ENCODE results near the gene PDE1C.
"Not testable (repeated sequence)": the region's sequence is repeated elsewhere in the genome, so short reads cannot be mapped to it uniquely, and the experiment has no call there.

Gene PDE1C

DNA sequence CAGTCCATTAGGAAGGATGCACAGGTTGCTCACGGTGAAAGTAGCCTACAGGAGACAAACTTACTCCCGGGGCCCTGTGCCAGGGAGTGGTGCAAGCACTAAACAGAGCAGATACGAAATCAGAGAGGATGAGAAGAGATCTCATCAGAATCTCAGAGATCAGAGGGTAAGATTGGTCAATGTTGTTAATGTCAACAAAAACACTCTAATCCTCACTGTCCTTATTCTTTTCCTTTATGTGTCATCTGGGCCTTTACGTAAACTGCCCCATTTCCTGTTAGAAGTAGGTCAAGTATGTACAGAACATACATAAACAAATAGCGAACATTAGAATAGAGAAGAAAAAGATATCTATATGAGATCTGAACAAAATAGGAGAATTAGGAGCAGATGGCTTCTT lies 220.1 kb downstream of the PDE1C start:
- no peak for DNase-seq (ENCODE audit: low read depth in 2 of 2)

DNA sequence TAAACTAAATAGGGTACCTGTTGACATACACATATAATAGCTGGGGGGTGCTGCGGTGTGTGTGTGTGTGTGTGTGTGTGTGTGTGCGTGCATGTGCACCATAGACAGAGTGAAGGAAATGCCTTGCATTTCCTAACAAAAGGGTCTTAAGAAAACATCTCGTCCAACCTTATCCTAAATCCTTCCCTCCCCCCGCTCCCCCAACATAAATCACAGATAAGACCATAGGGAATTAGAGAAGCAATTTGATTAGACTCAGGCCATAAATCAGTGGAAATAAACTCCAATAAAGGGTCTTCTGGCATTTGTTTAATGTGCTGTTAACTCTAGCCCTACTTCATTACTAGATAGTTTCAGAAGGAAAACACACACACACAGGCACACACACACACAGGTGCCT lies 234.7 kb downstream of the PDE1C start:
- DNase-seq (ENCODE audit: low read depth in 2 of 2) = no peak

DNA sequence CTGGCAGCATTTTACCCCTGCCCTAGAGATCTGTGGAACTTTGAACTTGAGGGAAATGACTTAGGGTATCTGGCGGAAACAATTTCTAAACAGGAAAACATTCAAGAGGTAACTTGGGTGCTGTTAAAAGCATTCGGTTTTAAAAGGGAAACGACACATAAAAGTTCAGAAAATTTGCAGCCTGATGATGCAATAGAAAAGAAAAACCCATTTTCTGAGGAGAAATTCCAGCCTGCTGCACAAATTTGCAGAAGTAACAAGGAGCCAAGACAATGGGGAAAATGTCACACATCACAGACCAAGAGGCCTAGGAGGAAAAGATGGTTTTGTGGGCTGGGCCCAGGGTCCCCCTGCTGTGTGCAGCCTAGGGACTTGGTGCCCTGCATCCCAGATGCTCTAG lies 236.6 kb downstream of the PDE1C start:
- DNase-seq (ENCODE audit: low read depth in 2 of 2) = not testable (repeated sequence)

DNA sequence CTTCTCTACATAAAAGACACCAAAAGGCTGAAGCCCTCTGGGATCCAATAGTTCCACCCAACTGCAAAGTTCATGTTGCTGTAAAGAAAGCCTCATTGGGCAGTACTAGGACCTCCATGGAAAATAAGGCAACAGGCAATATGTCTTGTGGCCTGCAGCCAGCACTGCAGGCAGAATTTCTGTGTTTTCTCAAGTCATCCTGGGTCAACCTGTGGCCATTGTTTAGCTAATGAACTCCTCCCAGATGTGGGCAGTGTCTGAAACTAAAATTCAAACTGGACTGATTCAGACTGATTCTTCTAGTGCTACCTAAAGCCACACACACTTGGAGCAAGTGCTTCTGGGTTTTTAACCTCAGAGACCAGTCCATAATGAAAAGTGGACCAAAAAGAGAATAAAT lies 241.7 kb downstream of the PDE1C start:
- DNase-seq (ENCODE audit: low read depth in 2 of 2) = no peak

DNA sequence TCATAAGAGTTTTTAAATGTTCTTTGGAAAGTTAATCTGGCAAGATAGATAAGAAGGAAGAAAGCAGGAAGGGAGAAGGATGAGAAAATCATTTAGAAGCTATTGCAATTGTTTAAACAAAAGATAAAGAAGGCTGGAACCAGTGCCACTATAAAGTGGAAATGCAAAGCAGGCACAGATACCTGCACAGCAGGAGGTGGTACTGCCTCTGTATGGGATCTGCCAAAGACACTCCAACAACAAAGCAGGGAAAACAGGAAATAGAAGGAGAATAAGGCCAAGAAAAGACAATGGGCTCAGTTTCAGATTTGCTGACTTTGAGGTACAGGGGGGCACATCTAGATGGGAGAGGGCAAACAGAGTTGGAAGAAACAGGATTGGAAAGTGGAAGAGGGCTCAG lies 244.6 kb downstream of the PDE1C start:
- DNase-seq (ENCODE audit: low read depth in 2 of 2) = no peak

DNA sequence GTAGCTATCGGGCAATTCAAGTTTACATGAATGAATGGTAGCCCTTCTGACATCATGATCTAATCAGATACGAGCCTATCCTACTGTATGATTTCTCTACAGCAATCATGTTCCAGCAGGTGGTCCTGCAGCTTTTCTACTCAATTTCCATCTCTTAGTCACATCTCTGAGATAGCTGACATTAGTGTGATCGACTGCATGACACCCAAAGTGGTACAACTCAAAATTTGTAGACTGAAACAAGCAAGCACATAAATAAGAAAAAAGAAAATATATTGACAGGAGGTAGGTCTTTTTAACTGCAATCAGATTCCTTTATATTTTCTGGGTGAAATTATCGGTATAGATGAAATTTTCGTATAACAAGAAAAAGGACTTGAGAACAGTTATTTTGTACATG lies 251.2 kb downstream of the PDE1C start:
- no peak for DNase-seq (ENCODE audit: low read depth in 2 of 2)

DNA sequence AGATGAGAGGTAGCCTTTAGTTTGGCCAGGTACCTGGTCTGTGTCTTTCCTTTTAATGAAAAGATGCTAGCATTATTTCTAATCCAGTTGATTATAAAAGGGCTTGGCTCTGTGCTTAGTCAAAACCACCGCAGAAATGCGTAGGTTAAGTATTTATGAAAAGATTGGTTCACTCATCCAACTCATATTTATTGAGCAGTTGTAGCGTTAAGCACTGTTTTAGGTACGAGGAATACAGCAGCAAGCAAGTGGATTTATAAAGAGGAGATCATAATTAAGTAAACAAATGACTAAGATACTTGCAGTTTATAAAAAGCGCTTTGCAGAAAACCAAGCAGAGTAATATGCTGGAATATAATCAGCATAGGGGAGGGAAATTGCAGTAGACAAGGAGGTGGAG lies 253.4 kb downstream of the PDE1C start:
- DNase-seq (ENCODE audit: low read depth in 2 of 2) = no peak

DNA sequence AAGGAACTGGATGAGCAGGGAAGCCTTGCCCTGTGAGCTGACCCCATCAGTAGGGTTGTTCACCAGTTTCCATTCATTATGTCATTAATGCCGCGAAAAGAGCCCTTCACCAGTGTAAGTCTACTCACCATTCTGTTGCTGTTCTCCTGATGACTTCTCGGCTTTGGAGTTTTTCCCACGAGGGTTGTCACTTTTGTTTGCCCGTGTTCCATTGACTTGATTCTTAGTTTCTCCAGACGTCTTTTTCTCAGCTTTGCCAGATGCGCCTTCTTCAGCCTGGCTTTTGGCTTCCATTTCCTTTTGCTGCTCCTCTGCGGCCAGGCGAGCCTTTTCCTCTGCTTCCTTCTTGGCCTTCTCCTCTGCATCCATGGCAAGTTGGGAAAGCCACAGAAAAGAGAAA lies 254.4 kb downstream of the PDE1C start:
- no peak for DNase-seq (ENCODE audit: low read depth in 2 of 2)

DNA sequence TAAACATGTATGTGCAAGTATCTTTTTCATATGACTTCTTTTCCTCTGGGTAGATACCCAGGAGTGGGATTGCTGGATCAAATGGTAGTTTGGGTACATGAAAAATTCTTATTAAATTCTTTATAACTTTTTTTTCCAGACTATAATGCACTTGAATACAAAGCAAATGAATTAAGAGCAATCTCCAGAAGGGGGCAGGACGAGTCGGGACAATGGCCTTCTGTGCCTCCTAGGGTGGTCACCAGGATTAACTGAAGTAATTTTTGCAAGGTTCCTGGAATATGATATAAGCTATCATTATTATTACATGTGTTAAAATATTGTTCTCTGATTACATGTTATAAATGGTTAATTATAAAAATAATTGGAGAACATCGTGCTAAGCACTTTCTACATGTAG lies 256.0 kb downstream of the PDE1C start:
- DNase-seq (ENCODE audit: low read depth in 2 of 2) = no peak

DNA sequence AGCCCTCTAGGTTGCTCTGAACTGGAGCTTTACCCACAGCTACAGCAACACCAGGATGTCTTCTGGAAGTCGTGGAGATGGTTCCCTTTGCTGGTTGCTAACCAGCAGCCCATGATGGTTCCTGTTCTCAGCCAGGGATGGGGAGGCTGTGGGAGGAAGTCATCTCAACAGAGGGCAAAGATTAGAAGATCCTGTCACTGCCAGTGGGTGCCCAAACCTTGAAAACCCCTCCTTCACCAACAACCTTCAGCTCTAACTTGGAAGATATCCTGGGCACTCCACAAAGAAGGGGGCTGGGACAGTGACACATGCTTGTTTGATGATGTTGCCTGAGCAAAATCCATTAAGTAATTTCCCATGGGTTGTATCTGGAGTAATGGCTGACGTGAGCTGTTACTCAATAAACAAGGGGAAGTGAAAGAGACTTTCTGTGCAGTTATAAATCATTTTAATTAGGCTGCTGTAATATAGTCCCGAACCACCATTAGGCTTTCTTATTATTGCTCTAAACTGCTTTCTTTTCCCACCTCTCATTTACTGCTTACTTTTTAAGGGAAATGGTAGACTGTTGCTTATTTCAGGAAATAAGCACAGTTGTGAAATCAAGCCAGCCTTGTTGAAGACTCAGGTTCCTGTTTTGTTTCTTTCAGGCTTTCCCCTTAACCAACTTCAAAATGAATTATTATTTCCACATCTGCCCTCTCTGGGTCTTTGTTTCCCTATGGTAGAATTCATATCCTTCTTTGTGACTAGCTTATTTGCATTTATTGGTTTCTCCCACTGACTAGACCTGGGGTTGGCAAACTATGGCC lies 258.4 kb downstream of the PDE1C start:
- no peak for DNase-seq (ENCODE audit: low read depth in 2 of 2)

DNA sequence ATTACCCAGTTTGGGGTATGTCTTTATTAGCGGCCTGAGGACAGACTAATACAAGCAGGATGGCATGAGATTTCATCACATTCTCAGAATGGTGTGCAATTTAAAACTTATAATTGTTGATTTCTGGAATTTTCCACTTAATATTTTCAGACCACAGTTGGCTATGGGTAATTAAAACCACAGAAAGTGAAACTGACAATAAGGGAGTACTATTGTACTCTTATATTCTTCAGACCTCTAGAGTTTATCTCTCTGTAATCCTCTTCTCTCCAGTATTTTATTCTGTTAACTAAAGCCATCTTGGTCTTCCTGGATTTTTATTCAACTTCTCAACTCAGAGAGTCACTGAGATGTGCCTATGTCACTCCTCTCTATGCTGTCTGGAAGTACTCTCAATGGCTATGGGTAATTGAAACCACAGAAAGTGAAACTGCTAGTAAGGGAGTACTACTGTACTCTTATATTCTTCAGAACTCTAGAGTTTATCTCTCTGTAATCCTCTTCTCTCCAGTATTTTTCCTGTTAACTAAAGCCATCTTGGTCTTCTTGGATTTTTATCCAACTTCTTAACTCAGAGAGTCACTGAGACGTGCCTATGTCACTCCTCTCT lies 264.9 kb downstream of the PDE1C start:
- no peak for DNase-seq (ENCODE audit: low read depth in 2 of 2)

DNA sequence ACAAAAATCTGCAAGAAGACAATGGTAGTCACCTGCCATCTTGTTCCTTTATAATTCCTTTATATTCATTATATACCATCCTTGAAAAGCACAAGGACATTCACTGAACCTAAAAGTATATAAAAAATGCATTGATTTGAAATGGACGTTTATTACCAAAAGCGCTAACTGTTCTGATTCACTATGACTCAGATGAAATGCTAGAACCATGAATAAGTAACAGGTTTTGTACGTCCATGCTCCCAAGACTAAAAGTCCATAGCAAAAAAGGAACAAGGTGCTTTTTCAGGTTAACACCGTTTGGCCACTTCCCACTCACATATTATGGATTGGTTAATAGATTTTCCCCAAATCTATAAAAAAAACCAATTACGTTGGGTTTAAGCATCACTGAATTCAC lies 273.8 kb downstream of the PDE1C start:
- DNase-seq (ENCODE audit: low read depth in 2 of 2) = no peak

DNA sequence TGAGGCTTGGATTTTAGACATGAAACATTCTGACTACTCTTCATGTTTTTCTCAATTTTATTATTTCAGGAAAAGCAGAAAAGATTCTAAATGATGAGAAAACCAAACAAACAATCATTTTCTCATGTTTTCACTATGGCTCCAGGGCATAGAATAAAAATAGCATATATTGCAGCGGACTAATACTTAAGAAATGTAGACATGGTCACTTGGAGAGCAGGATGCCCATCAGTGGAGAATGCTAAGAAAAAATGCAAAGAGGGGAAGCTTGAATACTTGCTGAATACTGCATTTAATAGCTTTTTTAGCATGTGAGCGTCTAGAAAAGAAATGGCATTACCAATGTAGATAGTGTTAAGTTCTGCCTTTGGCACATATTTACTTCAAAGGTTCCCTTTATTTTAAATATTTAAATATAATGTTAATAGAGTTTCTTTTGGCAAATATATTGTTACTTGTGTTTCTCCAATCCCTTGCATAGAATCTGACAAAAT lies 275.3 kb downstream of the PDE1C start:
- DNase-seq (ENCODE audit: low read depth in 2 of 2) = no peak

DNA sequence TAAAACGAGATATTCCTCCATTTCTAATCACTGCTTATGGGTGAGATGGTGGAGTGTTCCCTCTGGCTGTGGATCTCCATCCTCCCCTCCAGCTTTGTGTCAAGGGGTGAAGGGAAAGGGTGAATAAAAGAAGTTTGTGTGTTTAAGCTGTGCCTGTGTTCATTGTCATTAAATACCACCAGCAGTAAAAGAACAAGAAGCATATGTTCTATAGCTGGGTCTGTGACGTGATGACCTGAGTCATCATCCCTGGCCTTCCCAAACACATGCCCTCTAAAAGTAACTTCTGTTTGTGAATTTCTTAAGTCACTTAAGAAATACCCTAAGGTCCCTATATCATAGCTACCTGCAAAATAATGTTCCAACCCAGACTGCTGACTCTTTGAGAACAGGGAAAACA lies 278.3 kb downstream of the PDE1C start:
- no peak for DNase-seq (ENCODE audit: low read depth in 2 of 2)

DNA sequence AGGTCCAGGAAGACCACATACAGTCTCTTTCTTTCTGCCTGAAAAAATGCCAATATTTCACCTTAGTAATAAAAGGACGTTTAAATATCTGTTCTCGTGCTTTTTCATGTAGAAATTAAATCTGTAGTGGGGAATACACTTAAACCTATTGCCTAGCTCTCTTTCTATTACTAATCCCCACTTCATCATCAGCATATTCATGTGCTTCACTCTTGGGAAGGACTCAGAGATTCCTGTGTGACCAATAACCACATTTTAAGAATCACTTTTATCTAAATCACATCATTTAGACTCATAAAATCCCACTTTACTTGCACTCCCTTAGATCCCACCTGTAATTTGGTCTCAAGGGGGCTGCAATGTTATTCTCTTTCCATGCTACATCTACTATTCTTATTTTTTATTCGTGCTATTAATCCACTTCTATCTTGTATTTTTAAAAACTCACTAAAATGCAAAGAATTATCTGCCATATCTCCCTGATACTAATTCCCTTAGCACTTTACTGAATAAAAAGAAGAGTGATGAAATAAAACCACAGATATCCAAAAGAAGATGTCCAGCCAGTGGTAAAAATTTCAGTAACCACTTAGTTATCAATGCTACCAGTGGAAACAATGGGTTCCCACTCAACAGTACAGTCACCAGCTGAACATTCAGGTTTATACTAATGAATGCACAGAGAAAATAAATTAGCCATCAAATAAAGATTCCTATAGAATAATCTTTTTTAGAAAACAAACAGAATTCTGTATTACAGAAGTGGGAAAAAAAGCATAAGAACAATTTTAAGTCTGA lies 281.1 kb downstream of the PDE1C start:
- DNase-seq (ENCODE audit: low read depth in 2 of 2) = no peak

DNA sequence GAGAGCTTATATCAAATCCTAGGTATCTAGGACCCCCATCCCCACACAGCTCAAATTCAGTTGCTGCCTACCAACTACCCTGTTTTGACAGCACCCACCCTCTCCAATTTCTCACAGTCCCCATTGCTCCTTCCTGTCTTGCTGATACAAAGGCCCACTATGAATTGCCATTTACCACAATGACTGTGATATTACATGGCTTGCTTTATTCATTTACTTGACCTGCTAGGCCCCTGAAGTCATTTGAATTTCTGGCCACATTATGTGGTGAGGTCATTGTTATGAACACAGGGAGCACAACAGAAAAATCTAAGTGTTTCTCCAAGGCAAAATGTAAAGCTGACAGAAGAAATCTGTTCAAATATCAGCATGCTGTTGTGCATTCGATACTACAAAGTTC lies 281.8 kb downstream of the PDE1C start:
- DNase-seq (ENCODE audit: low read depth in 2 of 2) = no peak

DNA sequence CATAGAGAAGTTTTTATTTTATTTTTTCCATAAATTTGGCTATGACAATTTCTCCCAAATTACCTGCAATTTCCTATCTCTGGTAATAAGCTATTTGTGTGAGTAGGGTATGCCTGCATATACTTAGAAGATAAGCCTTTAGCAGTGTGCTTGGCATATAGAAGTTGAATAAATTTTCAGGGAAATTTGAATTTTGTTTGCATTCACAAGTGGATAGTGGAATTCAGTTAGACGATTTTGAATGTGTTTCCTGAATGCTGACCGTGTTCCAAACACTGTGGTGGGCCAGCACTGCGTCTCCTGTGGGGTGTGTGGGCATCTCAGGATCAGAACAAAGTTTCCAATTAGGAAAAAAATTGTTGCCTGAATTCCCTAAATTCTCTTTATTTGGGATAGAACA lies 283.9 kb downstream of the PDE1C start:
- DNase-seq (ENCODE audit: low read depth in 2 of 2) = no peak

DNA sequence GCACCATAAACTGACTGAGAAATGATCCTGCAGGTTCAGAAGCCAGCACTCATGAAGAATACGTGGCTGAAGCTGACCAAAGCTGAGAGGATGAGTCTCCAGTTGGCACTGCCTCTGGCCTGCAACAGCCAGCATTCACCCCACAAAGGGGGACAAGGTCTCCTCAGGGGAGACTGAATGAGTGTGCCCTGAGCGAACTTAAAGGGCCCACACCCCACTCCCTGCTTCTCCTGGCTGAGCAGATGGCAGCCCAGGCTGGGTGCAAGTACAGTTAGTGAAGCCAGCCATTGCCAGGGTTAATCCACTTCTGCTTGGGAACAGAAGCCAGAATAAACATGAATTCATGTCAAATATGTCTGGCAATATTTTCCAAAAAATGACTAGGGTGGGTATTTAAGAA lies 285.1 kb downstream of the PDE1C start:
- DNase-seq (ENCODE audit: low read depth in 2 of 2) = no peak

DNA sequence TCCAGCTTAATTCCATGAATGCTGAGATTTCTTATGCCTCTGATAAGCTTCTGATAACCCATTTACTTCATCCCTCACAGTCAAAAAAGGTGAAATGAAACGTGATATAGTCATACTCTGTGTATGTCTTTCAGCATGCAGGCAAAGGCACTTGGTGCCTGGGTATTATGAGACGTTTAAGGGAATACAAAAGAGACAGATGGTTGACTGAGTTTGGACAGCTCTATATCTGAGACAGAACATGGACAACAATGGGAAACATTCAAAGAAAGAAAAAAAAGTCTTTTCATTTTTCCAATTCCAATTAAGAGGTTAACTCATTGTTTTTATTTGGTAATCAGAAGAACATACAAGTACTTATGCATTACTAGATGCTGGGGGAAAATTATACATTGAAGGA lies 287.0 kb downstream of the PDE1C start:
- DNase-seq (ENCODE audit: low read depth in 2 of 2) = no peak

DNA sequence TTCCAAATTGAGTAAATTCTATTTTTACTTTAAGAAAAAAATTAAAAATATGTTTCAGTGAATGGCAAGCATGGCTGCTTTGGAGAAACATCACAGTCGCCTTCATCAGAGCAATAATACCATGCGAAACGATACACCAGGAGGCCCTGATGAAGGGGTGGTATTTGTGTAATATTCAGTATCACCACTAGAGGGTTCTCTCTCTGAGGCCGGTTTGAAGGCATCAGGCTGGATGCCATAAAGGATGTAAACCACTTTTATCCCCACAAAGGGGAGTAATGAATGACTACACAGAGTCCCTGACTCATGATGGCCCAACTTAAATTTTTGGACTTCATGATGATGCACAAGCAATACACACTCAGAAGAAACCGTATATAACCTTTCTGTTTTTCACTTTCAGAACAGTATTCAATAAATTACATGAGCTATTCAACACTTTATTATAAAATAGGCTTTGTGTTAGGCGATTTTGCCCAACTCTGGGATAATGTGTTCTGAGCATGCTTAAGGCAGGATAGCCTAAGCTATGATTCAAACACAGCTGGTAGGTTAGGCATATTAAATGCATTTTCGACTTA lies 287.7 kb downstream of the PDE1C start:
- no peak for DNase-seq (ENCODE audit: low read depth in 2 of 2)

DNA sequence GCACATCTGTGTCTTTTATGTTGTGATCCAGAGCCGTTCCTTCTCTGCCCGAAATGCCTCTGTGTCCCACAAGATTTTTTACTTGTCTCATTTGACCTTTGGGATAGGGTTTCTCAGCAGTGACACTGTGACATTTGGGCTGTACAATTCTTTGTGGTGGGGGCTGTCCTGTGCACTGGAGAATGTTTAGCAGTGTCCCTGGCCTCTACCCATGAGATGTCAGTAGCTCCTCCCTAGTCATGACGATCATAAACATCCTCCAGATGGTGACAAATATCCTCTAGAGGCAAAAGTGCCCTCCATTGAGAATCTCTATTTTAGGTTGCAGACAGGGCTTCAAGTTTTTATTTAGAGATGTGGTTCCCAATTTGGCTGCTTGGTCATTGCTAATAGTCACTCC lies 291.9 kb downstream of the PDE1C start:
- DNase-seq (ENCODE audit: low read depth in 2 of 2) = no peak

DNA sequence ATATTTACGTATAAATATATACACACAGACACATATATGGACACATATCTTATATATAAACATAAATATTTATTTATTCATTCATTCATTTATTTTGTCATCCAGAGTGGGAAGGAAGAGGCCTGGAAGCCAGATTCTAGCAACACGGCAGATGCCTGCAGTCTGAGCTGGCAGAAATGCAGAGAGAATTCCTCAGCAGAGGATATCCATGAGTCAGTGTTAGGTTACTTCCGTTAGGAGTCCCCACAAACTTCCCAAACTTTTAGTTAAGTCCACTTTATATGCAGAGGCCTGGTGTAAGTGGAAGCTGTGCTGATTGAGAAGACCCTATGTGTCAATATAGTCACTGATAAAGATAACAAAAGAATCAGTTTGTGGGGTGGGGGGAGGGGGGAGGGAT lies 293.6 kb downstream of the PDE1C start:
- DNase-seq (ENCODE audit: low read depth in 2 of 2) = no peak
